Pulmonary artery endothelial cell (primary cell): Measurements from ENCODE around the gene TEX29. TPM values are rescaled to one million over a fixed set of nuclear protein-coding genes. Genes with fewer than 3 reads are reported as not detected.

Experiments used
- DNase-seq: peaks from one replicate; pipeline ENCODE4 v3.0.0-alpha.2; 2011; ENCODE audit warnings: low read depth, low spot score
- total RNA-seq: library from RNA; depleted of rRNA; stranded (reverse); fragments of >200 nt; gene quantifications from 2 replicates; pipeline ENCODE4 v1.2.3, GENCODE V29; 2014

Gene TEX29
- total RNA-seq, 1 donor from 2014 or later = not detected

GRCh38 chr13:111390522-111391270 lies 70.3 kb downstream of the TEX29 start:
- no peak for DNase-seq

DNA sequence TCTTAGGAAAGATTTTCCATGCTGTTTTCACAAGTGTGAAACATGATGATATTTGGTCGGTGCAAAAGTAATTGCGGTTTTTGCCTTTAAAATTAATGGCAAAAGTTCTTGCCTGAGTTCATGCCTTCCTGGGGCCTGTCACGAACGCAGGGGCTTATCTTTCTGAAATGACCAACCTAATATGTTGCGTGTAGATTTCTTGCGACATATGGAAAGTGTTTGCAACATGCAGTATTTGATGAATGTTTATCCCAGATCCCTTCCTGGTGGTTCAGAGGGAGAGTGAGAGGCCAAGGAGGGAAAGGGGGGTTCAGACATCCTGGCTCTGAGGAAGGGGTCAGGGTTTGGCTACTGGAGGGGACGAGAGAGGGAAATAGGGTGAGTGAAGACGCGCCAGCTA lies 72.0 kb downstream of the TEX29 start:
- no peak for DNase-seq

GRCh38 chr13:111393221-111393790 lies 72.9 kb downstream of the TEX29 start:
- no peak for DNase-seq

Other genes starting within 250 kb of the TEX29 start
- gene ARHGEF7, start 205.3 kb upstream of the TEX29 start, total RNA-seq = 155 and 220 TPM in 2 replicates